H9 (cell line): ENCODE results near the gene CAMSAP2. TPM values are rescaled to one million over a fixed set of nuclear protein-coding genes. Genes with fewer than 3 reads are reported as not detected.

ENCODE experiments used
- DNase-seq: peaks from one replicate; pipeline ENCODE4 v3.0.0-alpha.2; 2017
- H2AFZ ChIP-seq: one replicate; pipeline ENCODE4 v1.6.1; 2013; ENCODE audit warnings: mild to moderate bottlenecking, low read length, control low read depth, moderate library complexity
- H2AK5ac ChIP-seq: 2 replicates; pipeline ENCODE4 v1.6.1; 2013; ENCODE audit warnings: low read length, control low read depth, mixed read lengths; ENCODE audit not compliant: insufficient read length
- H2BK120ac ChIP-seq: one replicate; pipeline ENCODE4 v1.6.1; 2013; ENCODE audit warnings: low read depth, mild to moderate bottlenecking, low read length, control low read depth, inconsistent platforms; ENCODE audit not compliant: poor library complexity, severe bottlenecking
- H2BK12ac ChIP-seq: 2 replicates; pipeline ENCODE4 v1.6.1; 2013; ENCODE audit warnings: low read length, control low read depth, mixed read lengths, low read depth; ENCODE audit not compliant: insufficient read length
- H2BK15ac ChIP-seq: 2 replicates; pipeline ENCODE4 v1.6.1; 2013; ENCODE audit warnings: low read depth, low read length, control low read depth
- H2BK20ac ChIP-seq: one replicate; pipeline ENCODE4 v1.6.1; 2013; ENCODE audit warnings: low read depth, mild to moderate bottlenecking, low read length, control low read depth, inconsistent platforms; ENCODE audit not compliant: poor library complexity, severe bottlenecking
- H2BK5ac ChIP-seq: 2 replicates; pipeline ENCODE4 v1.6.1; 2013; ENCODE audit warnings: low read length, control low read depth, mixed read lengths; ENCODE audit not compliant: insufficient read length
- H3K14ac ChIP-seq: 2 replicates; pipeline ENCODE4 v1.6.1; 2013; ENCODE audit warnings: low read length, control low read depth; ENCODE audit not compliant: insufficient read depth
- H3K18ac ChIP-seq: 2 replicates; pipeline ENCODE4 v1.6.1; 2013; ENCODE audit warnings: low read depth, mild to moderate bottlenecking, mixed read lengths, low read length, control low read depth; ENCODE audit not compliant: insufficient read length
- H3K23ac ChIP-seq: 2 replicates; pipeline ENCODE4 v1.6.1; 2013; ENCODE audit warnings: low read length, control low read depth, mixed read lengths, low read depth; ENCODE audit not compliant: insufficient read length
- H3K23me2 ChIP-seq: 2 replicates; pipeline ENCODE4 v1.6.1; 2013; ENCODE audit warnings: low read depth, mild to moderate bottlenecking, mixed read lengths, low read length, control low read depth; ENCODE audit not compliant: insufficient read length, poor library complexity, severe bottlenecking
- H3K27ac ChIP-seq: 2 replicates; pipeline ENCODE4 v1.5.1; 2013; ENCODE audit warnings: low read length, control low read depth, mixed read lengths, low read depth; ENCODE audit not compliant: insufficient read length
- H3K27me3 ChIP-seq: 2 replicates; pipeline ENCODE4 v1.6.1; 2013; ENCODE audit warnings: low read length, control low read depth, inconsistent platforms; ENCODE audit not compliant: insufficient read depth
- H3K4ac ChIP-seq: 2 replicates; pipeline ENCODE4 v1.6.1; 2013; ENCODE audit warnings: low read depth, mild to moderate bottlenecking, control low read depth, inconsistent platforms, low read length, moderate library complexity
- H3K4me1 ChIP-seq: 2 replicates; pipeline ENCODE4 v1.6.1; 2013; ENCODE audit warnings: low read length, control low read depth, inconsistent platforms; ENCODE audit not compliant: insufficient read depth
- H3K4me2 ChIP-seq: 2 replicates; pipeline ENCODE4 v1.6.1; 2013; ENCODE audit warnings: low read length, control low read depth, mixed read lengths; ENCODE audit not compliant: insufficient read length, insufficient read depth
- H3K56ac ChIP-seq: 2 replicates; pipeline ENCODE4 v1.6.1; 2013; ENCODE audit warnings: low read depth, mild to moderate bottlenecking, mixed read lengths, low read length, control low read depth; ENCODE audit not compliant: insufficient read length
- H3K79me1 ChIP-seq: 2 replicates; pipeline ENCODE4 v1.6.1; 2013; ENCODE audit warnings: low read depth, mild to moderate bottlenecking, moderate library complexity, low read length, control low read depth, inconsistent platforms; ENCODE audit not compliant: insufficient read depth, poor library complexity, severe bottlenecking
- H3K79me2 ChIP-seq: 2 replicates; pipeline ENCODE4 v1.6.1; 2013; ENCODE audit warnings: low read length, control low read depth, inconsistent platforms; ENCODE audit not compliant: insufficient read depth
- H3K9ac ChIP-seq: 2 replicates; pipeline ENCODE4 v1.6.1; 2013; ENCODE audit warnings: low read length, control low read depth, mixed read lengths; ENCODE audit not compliant: insufficient read length; ENCODE audit errors: extremely low read depth
- H3K9me3 ChIP-seq: one replicate; pipeline ENCODE4 v1.6.1; 2013; ENCODE audit warnings: low read depth, low read length, inconsistent platforms; ENCODE audit not compliant: control insufficient read depth
- H3T11ph ChIP-seq: one replicate; pipeline ENCODE4 v1.6.1; 2013; ENCODE audit warnings: mild to moderate bottlenecking, low read length, control low read depth, inconsistent platforms
- H4K20me1 ChIP-seq: one replicate; pipeline ENCODE4 v1.6.1; 2013; ENCODE audit not compliant: control insufficient read depth, insufficient read length, insufficient read depth
- H4K5ac ChIP-seq: 2 replicates; pipeline ENCODE4 v1.6.1; 2013; ENCODE audit warnings: low read depth, mild to moderate bottlenecking, mixed read lengths, low read length, control low read depth; ENCODE audit not compliant: insufficient read length
- H4K8ac ChIP-seq: replicated peaks from 2 replicates; pipeline ENCODE4 v1.6.1; 2013; ENCODE audit warnings: low read length, control low read depth, mixed read lengths, low read depth; ENCODE audit not compliant: insufficient read length
- H4K91ac ChIP-seq: 2 replicates; pipeline ENCODE4 v1.6.1; 2013; ENCODE audit warnings: low read depth, mild to moderate bottlenecking, moderate library complexity, mixed read lengths, low read length, control low read depth; ENCODE audit not compliant: insufficient read length
- H3K27ac Mint-ChIP-seq, 3 experiments: 2 replicates in 2 of 3; 3 replicates in 1 of 3; pipeline ENCODE4 v1.8.0; 2020 to 2021; ENCODE audit warnings: mixed read lengths in 3 of 3, mild to moderate bottlenecking in 1 of 3, moderate library complexity in 1 of 3
- H3K27me3 Mint-ChIP-seq: 2 replicates; pipeline ENCODE4 v1.8.0; 2021; ENCODE audit warnings: low read depth, mild to moderate bottlenecking, moderate library complexity, mixed read lengths
- H3K36me3 Mint-ChIP-seq, 3 experiments: 2 replicates in 2 of 3; 3 replicates in 1 of 3; pipeline ENCODE4 v1.8.0; 2020 to 2021; ENCODE audit warnings: low read depth in 3 of 3, mixed read lengths in 3 of 3; ENCODE audit not compliant: insufficient read depth in 1 of 3
- H3K4me1 Mint-ChIP-seq, 2 experiments: 2 replicates each; pipeline ENCODE4 v1.8.0; 2020; ENCODE audit warnings: mixed read lengths in 2 of 2
- H3K4me3 Mint-ChIP-seq, 2 experiments: 2 replicates in 1 of 2; 3 replicates in 1 of 2; pipeline ENCODE4 v1.8.0; 2020 to 2021; ENCODE audit warnings: mild to moderate bottlenecking in 2 of 2, mixed read lengths in 2 of 2, moderate library complexity in 1 of 2
- H3K9me3 Mint-ChIP-seq, 2 experiments: 2 replicates in 1 of 2; 3 replicates in 1 of 2; pipeline ENCODE4 v1.8.0; 2020; ENCODE audit warnings: mild to moderate bottlenecking in 2 of 2, mixed read lengths in 2 of 2, moderate library complexity in 1 of 2
- CTCF ChIP-seq: fragments of 200-600 bp; sonication (generic); conservative IDR thresholded peaks from 3 replicates; pipeline ENCODE4 v1.8.0; 2021; ENCODE audit warnings: antibody characterized with exemption, mild to moderate bottlenecking
- WGBS: extraction: QIAGEN DNeasy Blood & Tissue Kit; methylation state at CpG from one replicate; pipeline ENCODE4 v1.1.7; 2013; ENCODE audit warnings: missing lambda C conversion rate, low lambda C conversion rate, mixed read lengths; ENCODE audit not compliant: insufficient read length; ENCODE audit errors: extremely low coverage; 5-methylcytosine and 5-hydroxymethylcytosine counted together
- total RNA-seq: library from RNA; stranded (reverse); gene quantifications from 2 replicates; pipeline ENCODE4 v1.2.1, GENCODE V29; 2021

CAMSAP2 gene
- total RNA-seq, 1 experiment from 2014 or later = 33.7 TPM

GRCh38 chr1:200710166-200710565, 28.5 kb upstream of the CAMSAP2 start:
- H3K27ac Mint-ChIP-seq = no peak overlapping the region
- no peak for TF ChIP-seq CTCF
- H3K23me2 ChIP-seq = no peaks in the 10 kb centered on the region
- no peak overlapping the region for H2AK5ac ChIP-seq
- no peak overlapping the region for H3K4me3 Mint-ChIP-seq
- no peak overlapping the region for H2BK15ac ChIP-seq
- WGBS = no CpG with 5 or more reads among the region's 2 CpGs
- H3K9me3 ChIP-seq = no peaks in the 10 kb centered on the region
- H3K23ac ChIP-seq = no peak overlapping the region
- no peak overlapping the region for H3K27ac ChIP-seq
- H3K4ac ChIP-seq = no peak overlapping the region
- H3K14ac ChIP-seq = no peak overlapping the region
- no peak for DNase-seq
- H2BK120ac ChIP-seq = no peak overlapping the region
- no peak overlapping the region for H3T11ph ChIP-seq
- H2BK12ac ChIP-seq = no peak overlapping the region
- no peak overlapping the region for H4K91ac ChIP-seq
- no peak overlapping the region for H2BK5ac ChIP-seq
- no peak overlapping the region for H3K18ac ChIP-seq
- H3K27me3 ChIP-seq = no peaks in the 10 kb centered on the region
- no peak overlapping the region for H3K4me2 ChIP-seq
- H3K36me3 Mint-ChIP-seq = no peaks in the 10 kb centered on the region
- no peak overlapping the region for H3K9ac ChIP-seq
- no peaks in the 10 kb centered on the region for H4K20me1 ChIP-seq
- H3K27me3 Mint-ChIP-seq = no peaks in the 10 kb centered on the region; the same call in 1 of the 2 replicates
- no peak overlapping the region for H4K8ac ChIP-seq
- H2AFZ ChIP-seq = no peak overlapping the region
- H3K4me1 ChIP-seq = no peaks in the 10 kb centered on the region
- H3K56ac ChIP-seq = no peak overlapping the region
- H3K79me1 ChIP-seq = no peaks in the 10 kb centered on the region
- H3K4me1 Mint-ChIP-seq = peaks cover 6 to 9% of the 10 kb centered on the region in 2 experiments; a peak in 3 of 4 replicates
- H4K5ac ChIP-seq = no peak overlapping the region
- H3K79me2 ChIP-seq = no peaks in the 10 kb centered on the region
- no peak overlapping the region for H2BK20ac ChIP-seq
- H3K9me3 Mint-ChIP-seq = no peaks in the 10 kb centered on the region
